A549 (cell line): Measurements from ENCODE around the gene TREX2.

Experiments
- ELK1 ChIP-seq: fragments of 150-350 bp; IDR thresholded peaks from 2 replicates; pipeline ENCODE4 v1.6.1; 2014; ENCODE audit warnings: low read depth, mild to moderate bottlenecking, low read length
- HDAC2 ChIP-seq: fragments of 200-600 bp; sonication (generic); IDR thresholded peaks from 2 replicates; pipeline ENCODE4 v1.6.1; 2016
- JUNB ChIP-seq: fragments of >200 bp; sonication (Bioruptor Twin); formaldehyde crosslinking; IDR thresholded peaks from 2 replicates; pipeline ENCODE4 v1.6.1; 2016
- POLR2A ChIP-seq: IDR thresholded peaks from 2 replicates; pipeline ENCODE4 v1.6.1; 2012; ENCODE audit warnings: mild to moderate bottlenecking, low read length
- RAD21 ChIP-seq, 2 experiments: fragments of >200 bp in 1 of 2; sonication (Bioruptor Twin) in 1 of 2; formaldehyde crosslinking in 1 of 2; IDR thresholded peaks in 1 of 2; conservative IDR thresholded peaks in 1 of 2; 2 replicates in 1 of 2; 3 replicates in 1 of 2; pipeline ENCODE4 v1.6.1; 2012 to 2018; ENCODE audit warnings: inconsistent platforms in 1 of 2
- RFX5 ChIP-seq: fragments of 450-650 bp; IDR thresholded peaks from 2 replicates; pipeline ENCODE4 v1.7.1; 2014; ENCODE audit warnings: antibody characterized with exemption, mild to moderate bottlenecking, moderate library complexity
- TF ChIP-seq, protein P1 (sequence below): fragments of >200 bp; sonication (Bioruptor Twin); formaldehyde crosslinking; IDR thresholded peaks from 3 replicates; pipeline ENCODE4 v1.5.1; 2016
- TF ChIP-seq, protein P2 (sequence below): fragments of 450-650 bp; IDR thresholded peaks from 2 replicates; pipeline ENCODE4 v1.6.1; 2014; ENCODE audit warnings: antibody characterized with exemption
- TF ChIP-seq, protein P3 (sequence below): IDR thresholded peaks from 2 replicates; pipeline ENCODE4 v1.6.1; 2012
- TF ChIP-seq, protein P4 (sequence below): fragments of >200 bp; sonication (Bioruptor Twin); formaldehyde crosslinking; IDR thresholded peaks from 2 replicates; pipeline ENCODE4 v1.6.1; 2016

DNA sequence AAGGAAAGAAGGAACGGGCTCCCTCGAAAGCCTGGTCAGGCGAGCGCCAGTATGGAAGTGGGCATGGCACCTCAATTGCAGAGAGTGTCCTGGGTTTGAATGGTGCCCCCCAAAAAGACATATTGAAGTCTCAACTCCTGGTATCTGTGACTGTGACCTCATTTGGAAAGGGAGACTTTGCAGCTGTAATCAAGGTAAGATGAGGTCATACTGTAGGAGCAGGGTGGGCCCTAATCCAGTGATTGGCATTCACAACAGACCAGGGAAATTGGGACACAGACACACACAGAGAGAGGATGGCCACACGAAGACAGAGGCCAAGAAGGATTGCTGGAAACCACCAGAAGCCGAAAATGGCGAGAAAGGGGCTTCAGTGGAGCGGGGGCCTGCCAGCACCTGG, 28.2 kb downstream of the TREX2 start:
- no peak for TF ChIP-seq JUNB
- TF ChIP-seq, protein P1, sequence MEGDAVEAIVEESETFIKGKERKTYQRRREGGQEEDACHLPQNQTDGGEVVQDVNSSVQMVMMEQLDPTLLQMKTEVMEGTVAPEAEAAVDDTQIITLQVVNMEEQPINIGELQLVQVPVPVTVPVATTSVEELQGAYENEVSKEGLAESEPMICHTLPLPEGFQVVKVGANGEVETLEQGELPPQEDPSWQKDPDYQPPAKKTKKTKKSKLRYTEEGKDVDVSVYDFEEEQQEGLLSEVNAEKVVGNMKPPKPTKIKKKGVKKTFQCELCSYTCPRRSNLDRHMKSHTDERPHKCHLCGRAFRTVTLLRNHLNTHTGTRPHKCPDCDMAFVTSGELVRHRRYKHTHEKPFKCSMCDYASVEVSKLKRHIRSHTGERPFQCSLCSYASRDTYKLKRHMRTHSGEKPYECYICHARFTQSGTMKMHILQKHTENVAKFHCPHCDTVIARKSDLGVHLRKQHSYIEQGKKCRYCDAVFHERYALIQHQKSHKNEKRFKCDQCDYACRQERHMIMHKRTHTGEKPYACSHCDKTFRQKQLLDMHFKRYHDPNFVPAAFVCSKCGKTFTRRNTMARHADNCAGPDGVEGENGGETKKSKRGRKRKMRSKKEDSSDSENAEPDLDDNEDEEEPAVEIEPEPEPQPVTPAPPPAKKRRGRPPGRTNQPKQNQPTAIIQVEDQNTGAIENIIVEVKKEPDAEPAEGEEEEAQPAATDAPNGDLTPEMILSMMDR: no peak
- no peak for TF ChIP-seq POLR2A
- TF ChIP-seq, protein P2, sequence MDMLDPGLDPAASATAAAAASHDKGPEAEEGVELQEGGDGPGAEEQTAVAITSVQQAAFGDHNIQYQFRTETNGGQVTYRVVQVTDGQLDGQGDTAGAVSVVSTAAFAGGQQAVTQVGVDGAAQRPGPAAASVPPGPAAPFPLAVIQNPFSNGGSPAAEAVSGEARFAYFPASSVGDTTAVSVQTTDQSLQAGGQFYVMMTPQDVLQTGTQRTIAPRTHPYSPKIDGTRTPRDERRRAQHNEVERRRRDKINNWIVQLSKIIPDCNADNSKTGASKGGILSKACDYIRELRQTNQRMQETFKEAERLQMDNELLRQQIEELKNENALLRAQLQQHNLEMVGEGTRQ: no peak
- no peak for TF ChIP-seq HDAC2
- TF ChIP-seq, protein P3, sequence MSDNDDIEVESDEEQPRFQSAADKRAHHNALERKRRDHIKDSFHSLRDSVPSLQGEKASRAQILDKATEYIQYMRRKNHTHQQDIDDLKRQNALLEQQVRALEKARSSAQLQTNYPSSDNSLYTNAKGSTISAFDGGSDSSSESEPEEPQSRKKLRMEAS: no peak
- TF ChIP-seq, protein P4, sequence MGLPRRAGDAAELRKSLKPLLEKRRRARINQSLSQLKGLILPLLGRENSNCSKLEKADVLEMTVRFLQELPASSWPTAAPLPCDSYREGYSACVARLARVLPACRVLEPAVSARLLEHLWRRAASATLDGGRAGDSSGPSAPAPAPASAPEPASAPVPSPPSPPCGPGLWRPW: no peak
- no peak for TF ChIP-seq ELK1
- TF ChIP-seq RAD21 (conservative IDR thresholded peaks at IDR 0.05 in 1 of 2, IDR thresholded peaks at IDR 0.05 in 1 of 2): no peak
- no peak for TF ChIP-seq RFX5
